Chondrocyte (in vitro differentiated cells): Measurements from ENCODE around the gene LCK. TPM values are rescaled to one million over a fixed set of nuclear protein-coding genes. Genes with fewer than 3 reads are reported as not detected.

ENCODE experiments used
- DNase-seq: peaks from one replicate; pipeline ENCODE4 v3.0.0; 2021; ENCODE audit warnings: mixed read lengths, low spot score
- H3K27ac Mint-ChIP-seq: one replicate; pipeline ENCODE4 v1.8.0; 2021; ENCODE audit warnings: mild to moderate bottlenecking, moderate library complexity, mixed read lengths; ENCODE audit not compliant: unreplicated experiment
- H3K27me3 Mint-ChIP-seq: 2 replicates; pipeline ENCODE4 v1.8.0; 2021; ENCODE audit warnings: low read depth, mixed read lengths
- H3K36me3 Mint-ChIP-seq: 2 replicates; pipeline ENCODE4 v1.8.0; 2021; ENCODE audit warnings: low read depth, mixed read lengths
- H3K4me1 Mint-ChIP-seq: 2 replicates; pipeline ENCODE4 v1.8.0; 2021; ENCODE audit warnings: low read depth, mild to moderate bottlenecking, mixed read lengths
- H3K4me3 Mint-ChIP-seq: one replicate; pipeline ENCODE4 v1.8.0; 2021; ENCODE audit warnings: mild to moderate bottlenecking, moderate library complexity, mixed read lengths; ENCODE audit not compliant: unreplicated experiment
- H3K9me3 Mint-ChIP-seq: 2 replicates; pipeline ENCODE4 v1.8.0; 2021; ENCODE audit warnings: low read depth, mixed read lengths
- total RNA-seq: library from RNA; stranded (reverse); gene quantifications from 3 replicates; pipeline ENCODE4 v1.2.1, GENCODE V29; 2021
- TF ChIP-seq, protein P1 (sequence below): fragments of 200-600 bp; sonication (generic); IDR thresholded peaks from 2 replicates; pipeline ENCODE4 v1.5.0; 2021; ENCODE audit warnings: antibody characterized with exemption, mild to moderate bottlenecking, moderate library complexity

The LCK gene
- total RNA-seq, 1 donor from 2014 or later: not detected

DNA sequence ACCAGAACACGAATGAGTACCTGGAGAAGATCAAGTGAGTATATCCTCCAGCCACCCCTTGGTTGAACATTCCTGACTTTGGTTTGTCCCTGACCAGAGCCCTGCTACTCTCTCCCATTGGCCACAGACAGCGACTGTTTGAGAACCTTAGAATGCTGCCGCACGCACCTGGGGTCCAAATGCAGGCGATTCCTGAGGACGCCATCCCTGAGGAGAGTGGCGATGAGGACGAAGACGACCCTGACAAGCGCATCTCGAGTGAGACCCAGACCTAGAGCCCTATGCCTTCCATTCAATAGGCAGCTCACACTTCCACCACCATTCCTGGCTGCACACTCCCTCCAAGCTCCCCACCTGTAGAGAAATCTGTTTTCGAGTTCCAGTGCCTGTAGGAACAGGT, 80.5 kb downstream of the LCK start:
- Mint-ChIP-seq H3K27me3 (no peaks in the 10 kb centered on the region), H3K4me3 (no peak overlapping the region), H3K4me1 (peaks cover 19% of the 10 kb centered on the region), H3K36me3 (peaks cover 24% of the 10 kb centered on the region), H3K9me3 (no peaks in the 10 kb centered on the region), H3K27ac (no peak overlapping the region)
- TF ChIP-seq, protein P1, sequence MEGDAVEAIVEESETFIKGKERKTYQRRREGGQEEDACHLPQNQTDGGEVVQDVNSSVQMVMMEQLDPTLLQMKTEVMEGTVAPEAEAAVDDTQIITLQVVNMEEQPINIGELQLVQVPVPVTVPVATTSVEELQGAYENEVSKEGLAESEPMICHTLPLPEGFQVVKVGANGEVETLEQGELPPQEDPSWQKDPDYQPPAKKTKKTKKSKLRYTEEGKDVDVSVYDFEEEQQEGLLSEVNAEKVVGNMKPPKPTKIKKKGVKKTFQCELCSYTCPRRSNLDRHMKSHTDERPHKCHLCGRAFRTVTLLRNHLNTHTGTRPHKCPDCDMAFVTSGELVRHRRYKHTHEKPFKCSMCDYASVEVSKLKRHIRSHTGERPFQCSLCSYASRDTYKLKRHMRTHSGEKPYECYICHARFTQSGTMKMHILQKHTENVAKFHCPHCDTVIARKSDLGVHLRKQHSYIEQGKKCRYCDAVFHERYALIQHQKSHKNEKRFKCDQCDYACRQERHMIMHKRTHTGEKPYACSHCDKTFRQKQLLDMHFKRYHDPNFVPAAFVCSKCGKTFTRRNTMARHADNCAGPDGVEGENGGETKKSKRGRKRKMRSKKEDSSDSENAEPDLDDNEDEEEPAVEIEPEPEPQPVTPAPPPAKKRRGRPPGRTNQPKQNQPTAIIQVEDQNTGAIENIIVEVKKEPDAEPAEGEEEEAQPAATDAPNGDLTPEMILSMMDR: no peak
- no peak for DNase-seq

DNA sequence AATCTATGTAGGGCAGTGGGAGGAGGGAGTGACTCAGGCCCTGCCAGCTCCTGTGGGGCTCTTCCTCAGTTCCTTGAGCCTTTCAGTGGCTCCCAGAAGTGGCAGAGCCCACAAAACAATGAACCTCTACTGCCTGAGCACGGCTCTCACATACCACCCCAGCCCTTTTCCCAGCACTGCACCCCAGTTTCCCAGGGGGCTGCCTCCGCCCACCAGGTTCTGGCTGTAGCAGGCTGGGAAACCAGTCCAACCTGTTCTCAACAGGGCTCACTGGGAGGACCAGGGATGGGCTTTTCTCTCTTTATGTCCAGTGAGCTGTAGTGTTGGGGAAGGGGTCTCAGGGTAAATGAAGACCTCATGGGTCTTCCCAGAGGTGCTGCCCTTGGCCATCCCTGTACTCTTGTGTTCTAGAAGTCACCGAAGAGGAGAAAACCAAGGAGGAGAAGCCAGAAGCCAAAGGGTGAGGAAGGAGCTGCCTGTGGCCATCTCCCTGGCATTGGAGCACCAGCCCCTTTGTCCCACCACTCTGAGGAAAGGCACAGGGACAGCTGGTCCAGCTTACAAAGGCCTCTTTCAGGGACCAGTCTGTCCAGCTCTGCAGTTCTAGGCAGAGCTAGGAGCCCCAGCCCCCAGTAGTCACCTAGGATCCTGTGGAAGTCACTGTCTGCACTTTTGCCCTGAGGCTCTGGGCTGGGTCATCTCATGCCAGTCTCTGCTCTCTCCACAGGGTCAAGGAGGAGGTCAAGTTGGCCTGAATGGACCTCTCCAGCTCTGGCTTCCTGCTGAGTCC, 81.4 kb downstream of the LCK start:
- Mint-ChIP-seq H3K9me3 (no peaks in the 10 kb centered on the region), H3K27me3 (no peaks in the 10 kb centered on the region), H3K4me3 (no peak overlapping the region), H3K4me1 (peaks cover 23% of the 10 kb centered on the region), H3K27ac (no peak overlapping the region), H3K36me3 (peaks cover 21% of the 10 kb centered on the region)
- DNase-seq: no peak
- TF ChIP-seq, protein P1: no peak

DNA sequence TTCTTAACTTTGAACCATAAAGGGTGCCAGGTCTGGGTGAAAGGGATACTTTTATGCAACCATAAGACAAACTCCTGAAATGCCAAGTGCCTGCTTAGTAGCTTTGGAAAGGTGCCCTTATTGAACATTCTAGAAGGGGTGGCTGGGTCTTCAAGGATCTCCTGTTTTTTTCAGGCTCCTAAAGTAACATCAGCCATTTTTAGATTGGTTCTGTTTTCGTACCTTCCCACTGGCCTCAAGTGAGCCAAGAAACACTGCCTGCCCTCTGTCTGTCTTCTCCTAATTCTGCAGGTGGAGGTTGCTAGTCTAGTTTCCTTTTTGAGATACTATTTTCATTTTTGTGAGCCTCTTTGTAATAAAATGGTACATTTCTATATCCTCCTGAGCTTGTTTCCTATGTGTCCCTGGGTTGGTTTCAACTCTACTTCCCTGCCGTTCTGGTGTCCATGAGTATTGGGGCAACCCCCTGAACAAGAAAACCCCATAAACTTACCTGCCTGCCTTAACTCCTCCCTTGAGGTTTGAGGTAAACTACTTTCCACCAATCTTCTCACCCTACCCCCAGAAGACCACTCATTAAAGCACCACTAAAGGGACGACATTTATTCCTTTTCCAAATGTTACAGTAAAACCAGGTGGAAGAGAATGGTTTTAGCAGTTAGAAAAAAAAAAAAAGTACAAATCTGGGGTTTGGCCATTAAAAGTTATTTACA, 82.3 kb downstream of the LCK start:
- TF ChIP-seq, protein P1: no peak
- Mint-ChIP-seq H3K27ac (peak overlapping the region; percentile 8), H3K4me3 (peak overlapping the region; percentile 92), H3K4me1 (peaks cover 23% of the 10 kb centered on the region), H3K36me3 (peaks cover 17% of the 10 kb centered on the region), H3K27me3 (no peaks in the 10 kb centered on the region), H3K9me3 (no peaks in the 10 kb centered on the region)
- no peak for DNase-seq

DNA sequence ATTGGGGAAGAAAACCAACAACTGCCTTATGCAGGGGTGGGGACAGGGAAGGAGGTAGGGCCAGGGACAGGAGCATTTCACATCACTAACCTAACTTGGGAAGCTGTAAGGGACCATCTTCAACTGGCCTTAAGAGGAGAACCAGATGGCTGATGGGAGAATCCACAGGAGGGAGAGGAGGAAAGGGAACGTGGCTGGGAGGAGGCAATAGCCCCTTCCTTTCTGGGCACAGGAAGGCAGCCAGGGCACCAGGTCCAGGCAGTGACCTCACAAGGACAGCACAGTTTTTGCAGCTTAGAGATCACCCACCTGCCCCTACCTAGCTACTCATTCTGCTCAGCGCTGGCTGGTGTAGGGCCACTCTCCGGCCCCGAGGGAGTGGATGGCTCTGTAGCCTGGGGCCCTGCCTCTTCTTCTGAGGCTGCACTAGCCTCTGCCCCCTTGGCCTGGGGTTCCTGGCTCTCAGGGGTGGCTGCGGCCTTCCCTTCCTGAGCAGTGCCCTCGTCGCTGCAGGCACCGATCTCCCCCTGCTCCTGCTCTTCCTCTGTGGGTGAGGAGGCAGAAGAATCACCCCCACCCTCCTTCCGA, 83.3 kb downstream of the LCK start:
- H3K27ac Mint-ChIP-seq: peak overlapping the region; percentile 75
- no peaks in the 10 kb centered on the region for H3K9me3 Mint-ChIP-seq
- peaks cover 16% of the 10 kb centered on the region for H3K36me3 Mint-ChIP-seq
- H3K27me3 Mint-ChIP-seq: no peaks in the 10 kb centered on the region
- peak overlapping the region; percentile 92 for H3K4me3 Mint-ChIP-seq
- no peak for DNase-seq
- peaks cover 23% of the 10 kb centered on the region for H3K4me1 Mint-ChIP-seq
- TF ChIP-seq, protein P1: no peak

DNA sequence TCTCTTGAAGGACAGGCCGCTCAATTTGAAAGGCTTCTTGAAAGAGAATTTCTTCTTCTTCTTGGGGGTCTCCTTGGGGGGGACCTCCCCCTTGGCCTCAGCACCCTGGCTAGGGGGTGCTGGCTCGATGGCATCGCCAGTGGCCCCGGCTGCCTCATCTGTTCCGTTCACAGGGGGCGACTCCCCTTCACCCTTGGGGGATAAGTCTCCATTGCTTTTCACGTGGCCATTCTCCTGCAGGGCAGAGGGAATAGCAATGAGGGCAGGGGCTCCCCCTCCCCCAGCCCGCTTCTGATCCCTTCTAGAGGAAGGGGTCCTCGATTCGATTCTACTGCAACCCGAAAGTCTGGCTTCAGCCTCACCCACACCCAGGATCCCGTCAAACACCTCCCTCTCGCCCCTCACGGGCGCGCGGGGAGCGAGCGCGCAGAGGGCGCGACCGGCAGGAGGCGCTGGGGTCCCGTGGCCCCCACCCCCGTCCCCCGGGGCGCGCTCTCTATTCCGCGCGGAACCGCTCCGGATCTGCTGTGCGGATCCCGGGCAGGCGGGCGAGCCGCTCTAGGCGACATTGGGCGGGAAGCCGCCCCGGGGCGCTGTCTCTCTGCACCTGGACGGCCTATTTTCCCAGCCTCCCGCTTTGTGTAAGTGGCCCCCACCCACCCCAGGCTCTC, 83.9 kb downstream of the LCK start:
- Mint-ChIP-seq H3K4me3 (peak overlapping the region; percentile 92), H3K27me3 (no peaks in the 10 kb centered on the region), H3K9me3 (no peaks in the 10 kb centered on the region), H3K27ac (peak overlapping the region; percentile 72), H3K4me1 (peaks cover 23% of the 10 kb centered on the region), H3K36me3 (peaks cover 13% of the 10 kb centered on the region)
- TF ChIP-seq, protein P1: peak; percentile 86
- no peak for DNase-seq
